ENCODE data around the gene TSHZ2. TPM values are rescaled to one million over a fixed set of nuclear protein-coding genes. Genes with fewer than 3 reads are reported as not detected.

The TSHZ2 gene
- total RNA-seq, 1 experiment from 2014 or later: 0.20 TPM

- no peak for TF ChIP-seq AFF4 (CRISPR knock-in tag; IDR thresholded peaks at IDR 0.05; ENCODE audit: borderline replicate concordance)
- TF ChIP-seq, protein P1, sequence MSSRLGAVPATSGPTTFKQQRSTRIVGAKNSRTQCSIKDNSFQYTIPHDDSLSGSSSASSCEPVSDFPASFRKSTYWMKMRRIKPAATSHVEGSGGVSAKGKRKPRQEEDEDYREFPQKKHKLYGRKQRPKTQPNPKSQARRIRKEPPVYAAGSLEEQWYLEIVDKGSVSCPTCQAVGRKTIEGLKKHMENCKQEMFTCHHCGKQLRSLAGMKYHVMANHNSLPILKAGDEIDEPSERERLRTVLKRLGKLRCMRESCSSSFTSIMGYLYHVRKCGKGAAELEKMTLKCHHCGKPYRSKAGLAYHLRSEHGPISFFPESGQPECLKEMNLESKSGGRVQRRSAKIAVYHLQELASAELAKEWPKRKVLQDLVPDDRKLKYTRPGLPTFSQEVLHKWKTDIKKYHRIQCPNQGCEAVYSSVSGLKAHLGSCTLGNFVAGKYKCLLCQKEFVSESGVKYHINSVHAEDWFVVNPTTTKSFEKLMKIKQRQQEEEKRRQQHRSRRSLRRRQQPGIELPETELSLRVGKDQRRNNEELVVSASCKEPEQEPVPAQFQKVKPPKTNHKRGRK (CRISPR knock-in tag; IDR thresholded peaks at IDR 0.05; ENCODE audit: borderline replicate concordance): no peak
Measured at GRCh38 chr20:53349730-53350129, 377.6 kb downstream of the TSHZ2 start (continued).

- no peak overlapping the region for H3K4me3 Mint-ChIP-seq
- H3K27me3 Mint-ChIP-seq (ENCODE audit: low read depth): no peaks in the 10 kb centered on the region; the same call in 1 of the 2 replicates
- ChIA-PET CTCF (no interaction called here), POLR2A (no interaction called here)
- H3K27ac Mint-ChIP-seq: no peak overlapping the region
- H3K4me1 Mint-ChIP-seq: no peaks in the 10 kb centered on the region
- peaks cover 7% of the 10 kb centered on the region for H3K36me3 Mint-ChIP-seq
- DNase-seq (ENCODE audit: low spot score) (no peak), ATAC-seq (no peak)
- H3K9me3 Mint-ChIP-seq: peaks cover 19% of the 10 kb centered on the region
- TF ChIP-seq MYBL2 (CRISPR knock-in tag; IDR thresholded peaks at IDR 0.05): no peak
- TF ChIP-seq TP53 (CRISPR knock-in tag; IDR thresholded peaks at IDR 0.05): no peak
- TF ChIP-seq, protein P2, sequence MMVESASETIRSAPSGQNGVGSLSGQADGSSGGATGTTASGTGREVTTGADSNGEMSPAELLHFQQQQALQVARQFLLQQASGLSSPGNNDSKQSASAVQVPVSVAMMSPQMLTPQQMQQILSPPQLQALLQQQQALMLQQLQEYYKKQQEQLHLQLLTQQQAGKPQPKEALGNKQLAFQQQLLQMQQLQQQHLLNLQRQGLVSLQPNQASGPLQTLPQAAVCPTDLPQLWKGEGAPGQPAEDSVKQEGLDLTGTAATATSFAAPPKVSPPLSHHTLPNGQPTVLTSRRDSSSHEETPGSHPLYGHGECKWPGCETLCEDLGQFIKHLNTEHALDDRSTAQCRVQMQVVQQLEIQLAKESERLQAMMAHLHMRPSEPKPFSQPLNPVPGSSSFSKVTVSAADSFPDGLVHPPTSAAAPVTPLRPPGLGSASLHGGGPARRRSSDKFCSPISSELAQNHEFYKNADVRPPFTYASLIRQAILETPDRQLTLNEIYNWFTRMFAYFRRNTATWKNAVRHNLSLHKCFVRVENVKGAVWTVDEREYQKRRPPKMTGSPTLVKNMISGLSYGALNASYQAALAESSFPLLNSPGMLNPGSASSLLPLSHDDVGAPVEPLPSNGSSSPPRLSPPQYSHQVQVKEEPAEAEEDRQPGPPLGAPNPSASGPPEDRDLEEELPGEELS (CRISPR knock-in tag; IDR thresholded peaks at IDR 0.05): no peak
- TF ChIP-seq SP1 (CRISPR knock-in tag; conservative IDR thresholded peaks at IDR 0.05): no peak
- no peak for TF ChIP-seq NFYB (CRISPR knock-in tag; conservative IDR thresholded peaks at IDR 0.05; ENCODE audit: low read depth)
- TF ChIP-seq ARID4B (CRISPR knock-in tag; IDR thresholded peaks at IDR 0.05; ENCODE audit: borderline replicate concordance): no peak
- TF ChIP-seq, protein P3, sequence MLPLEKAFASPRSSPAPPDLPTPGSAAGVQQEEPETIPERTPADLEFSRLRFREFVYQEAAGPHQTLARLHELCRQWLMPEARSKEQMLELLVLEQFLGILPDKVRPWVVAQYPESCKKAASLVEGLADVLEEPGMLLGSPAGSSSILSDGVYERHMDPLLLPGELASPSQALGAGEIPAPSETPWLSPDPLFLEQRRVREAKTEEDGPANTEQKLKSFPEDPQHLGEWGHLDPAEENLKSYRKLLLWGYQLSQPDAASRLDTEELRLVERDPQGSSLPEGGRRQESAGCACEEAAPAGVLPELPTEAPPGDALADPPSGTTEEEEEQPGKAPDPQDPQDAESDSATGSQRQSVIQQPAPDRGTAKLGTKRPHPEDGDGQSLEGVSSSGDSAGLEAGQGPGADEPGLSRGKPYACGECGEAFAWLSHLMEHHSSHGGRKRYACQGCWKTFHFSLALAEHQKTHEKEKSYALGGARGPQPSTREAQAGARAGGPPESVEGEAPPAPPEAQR (CRISPR knock-in tag; IDR thresholded peaks at IDR 0.05): no peak
- no peak for TF ChIP-seq ZBTB21 (CRISPR knock-in tag; IDR thresholded peaks at IDR 0.05; ENCODE audit: borderline replicate concordance)
- TF ChIP-seq RELA (CRISPR knock-in tag; IDR thresholded peaks at IDR 0.05; ENCODE audit: borderline replicate concordance): no peak
- TF ChIP-seq E2F5 (CRISPR knock-in tag; IDR thresholded peaks at IDR 0.05): no peak
- no peak for TF ChIP-seq SOX15 (CRISPR knock-in tag; IDR thresholded peaks at IDR 0.05)
- no peak for TF ChIP-seq TEAD4 (CRISPR knock-in tag; IDR thresholded peaks at IDR 0.05)
- TF ChIP-seq GRHL2 (CRISPR knock-in tag; IDR thresholded peaks at IDR 0.05; ENCODE audit: insufficient replicate concordance, severe bottlenecking): no peak
- TF ChIP-seq MXD4 (CRISPR knock-in tag; IDR thresholded peaks at IDR 0.05; ENCODE audit: borderline replicate concordance): no peak
- TF ChIP-seq IRF1 (CRISPR knock-in tag; IDR thresholded peaks at IDR 0.05): no peak
- TF ChIP-seq KAT7 (CRISPR knock-in tag; IDR thresholded peaks at IDR 0.05; ENCODE audit: borderline replicate concordance): no peak
- TF ChIP-seq NFE2L1 (CRISPR knock-in tag; IDR thresholded peaks at IDR 0.05): no peak
- TF ChIP-seq ZNF232 (CRISPR knock-in tag; IDR thresholded peaks at IDR 0.05): no peak
Measured at GRCh38 chr20:53352727-53353440, 380.7 kb downstream of the TSHZ2 start.

All from WTC11 (cell line).